OCI-LY3 (cell line): ENCODE measurements around the gene USH2A.

ENCODE experiments used
- H2AFZ ChIP-seq: fragments of 200-600, 300-600 bp; shearing (Covaris generic); 2 replicates; pipeline ENCODE4 v1.6.0; 2014; ENCODE audit warnings: antibody characterized with exemption, low read depth, low read length
- H3K27ac ChIP-seq: fragments of 200-600, 300-600 bp; sonication (generic); 2 replicates; pipeline ENCODE4 v1.5.1; 2014; ENCODE audit warnings: mild to moderate bottlenecking, low read length, moderate library complexity, mixed read lengths
- H3K27me3 ChIP-seq: fragments of 200-600, 300-600 bp; sonication (generic); 2 replicates; pipeline ENCODE4 v1.6.1; 2014; ENCODE audit warnings: low read depth, low read length, mixed read lengths
- H3K36me3 ChIP-seq: fragments of 200-600, 300-600 bp; sonication (generic); replicated peaks from 2 replicates; pipeline ENCODE3; 2014; ENCODE audit warnings: low read depth, low read length, mixed read lengths
- H3K4me1 ChIP-seq: fragments of 300-600, 200-600 bp; sonication (generic); 2 replicates; pipeline ENCODE4 v1.6.1; 2014; ENCODE audit warnings: low read length, mixed read lengths
- H3K4me2 ChIP-seq: fragments of 200-600, 300-600 bp; sonication (generic); 2 replicates; pipeline ENCODE4 v1.6.1; 2014; ENCODE audit warnings: low read length, mixed read lengths
- H3K4me3 ChIP-seq: fragments of 300-600, 200-600 bp; sonication (generic); 2 replicates; pipeline ENCODE4 v1.5.1; 2014; ENCODE audit warnings: antibody characterized with exemption, mild to moderate bottlenecking, low read length, moderate library complexity
- H3K79me2 ChIP-seq: fragments of 300-600, 200-600 bp; shearing (Covaris generic); 2 replicates; pipeline ENCODE4 v1.6.1; 2014; ENCODE audit warnings: mild to moderate bottlenecking, low read length, mixed read lengths
- H3K9ac ChIP-seq: fragments of 300-600, 200-600 bp; shearing (Covaris generic); 2 replicates; pipeline ENCODE4 v1.6.0; 2014; ENCODE audit warnings: mild to moderate bottlenecking, low read length, moderate library complexity
- H3K9me3 ChIP-seq: fragments of 200-600, 300-600 bp; shearing (Covaris generic); 2 replicates; pipeline ENCODE4 v1.6.1; 2014; ENCODE audit warnings: low read length, mixed read lengths; ENCODE audit not compliant: insufficient read depth
- H4K20me1 ChIP-seq: fragments of 200-600, 300-600 bp; sonication (generic); 2 replicates; pipeline ENCODE4 v1.6.1; 2016; ENCODE audit warnings: low read length, mixed read lengths; ENCODE audit not compliant: insufficient read depth
- EZH2phosphoT487 ChIP-seq: fragments of 200-600 bp; shearing (Covaris generic); IDR thresholded peaks from 2 replicates; pipeline ENCODE4 v1.6.1; 2018; ENCODE audit warnings: antibody characterized with exemption, mixed run types, low read depth
- TF ChIP-seq, protein P1 (sequence below): fragments of 200-600, 300-600 bp; sonication (generic); IDR thresholded peaks from 2 replicates; pipeline ENCODE4 v1.5.1; 2014; ENCODE audit warnings: antibody characterized with exemption, low read length, low read depth

USH2A gene

DNA sequence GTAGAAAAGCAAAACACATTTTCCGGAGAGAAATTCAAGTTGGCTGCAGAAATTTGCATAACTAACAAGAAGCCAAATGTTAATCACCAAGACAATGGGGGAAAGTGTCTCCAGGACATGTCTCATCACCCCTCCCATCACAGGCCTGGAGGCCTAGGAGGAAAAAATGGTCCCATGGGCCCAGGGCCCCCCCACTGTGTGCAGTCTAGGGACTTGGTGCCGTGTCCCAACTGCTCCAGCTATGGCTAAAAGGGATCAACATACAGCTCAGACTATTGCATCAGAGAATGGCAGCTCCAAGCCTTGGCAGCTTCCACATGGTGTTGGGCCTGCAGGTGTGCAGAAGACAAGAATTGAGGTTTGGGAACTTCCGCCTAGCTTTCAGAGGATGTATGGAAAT lies 138.2 kb downstream of the USH2A start:
- Histone ChIP-seq H3K9ac (no peak overlapping the region), H3K79me2 (no peaks in the 10 kb centered on the region), H3K36me3 (no peaks in the 10 kb centered on the region), H3K4me3 (no peak overlapping the region), H3K27me3 (no peaks in the 10 kb centered on the region), H3K27ac (no peak overlapping the region), H3K9me3 (no peaks in the 10 kb centered on the region), H3K4me1 (no peaks in the 10 kb centered on the region), H3K4me2 (no peak overlapping the region), H2AFZ (no peak overlapping the region), H4K20me1 (no peaks in the 10 kb centered on the region)
- TF ChIP-seq EZH2phosphoT487, result no peak
- TF ChIP-seq, protein P1, sequence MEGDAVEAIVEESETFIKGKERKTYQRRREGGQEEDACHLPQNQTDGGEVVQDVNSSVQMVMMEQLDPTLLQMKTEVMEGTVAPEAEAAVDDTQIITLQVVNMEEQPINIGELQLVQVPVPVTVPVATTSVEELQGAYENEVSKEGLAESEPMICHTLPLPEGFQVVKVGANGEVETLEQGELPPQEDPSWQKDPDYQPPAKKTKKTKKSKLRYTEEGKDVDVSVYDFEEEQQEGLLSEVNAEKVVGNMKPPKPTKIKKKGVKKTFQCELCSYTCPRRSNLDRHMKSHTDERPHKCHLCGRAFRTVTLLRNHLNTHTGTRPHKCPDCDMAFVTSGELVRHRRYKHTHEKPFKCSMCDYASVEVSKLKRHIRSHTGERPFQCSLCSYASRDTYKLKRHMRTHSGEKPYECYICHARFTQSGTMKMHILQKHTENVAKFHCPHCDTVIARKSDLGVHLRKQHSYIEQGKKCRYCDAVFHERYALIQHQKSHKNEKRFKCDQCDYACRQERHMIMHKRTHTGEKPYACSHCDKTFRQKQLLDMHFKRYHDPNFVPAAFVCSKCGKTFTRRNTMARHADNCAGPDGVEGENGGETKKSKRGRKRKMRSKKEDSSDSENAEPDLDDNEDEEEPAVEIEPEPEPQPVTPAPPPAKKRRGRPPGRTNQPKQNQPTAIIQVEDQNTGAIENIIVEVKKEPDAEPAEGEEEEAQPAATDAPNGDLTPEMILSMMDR, result no peak

DNA sequence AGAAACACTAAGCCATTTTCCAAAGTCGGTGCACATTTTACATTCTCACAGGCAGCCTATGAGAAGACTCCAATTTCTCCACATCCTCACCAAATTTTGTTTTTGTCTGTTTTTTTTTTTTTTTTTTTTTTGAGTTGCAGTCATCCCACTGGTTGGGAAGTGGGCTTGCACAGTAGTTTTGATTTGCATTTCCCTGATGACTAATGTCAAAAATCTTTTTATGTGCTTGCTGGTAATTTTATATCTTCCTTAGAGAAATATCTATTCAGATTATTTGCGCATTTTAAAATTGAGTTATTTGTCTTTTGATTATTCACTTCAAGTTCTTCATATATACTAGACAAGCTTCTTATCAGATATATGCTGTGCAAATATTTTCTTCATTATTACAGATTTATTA lies 141.5 kb downstream of the USH2A start:
- H3K27ac ChIP-seq, result no peak overlapping the region
- H3K4me2 ChIP-seq, result no peak overlapping the region
- TF ChIP-seq, protein P1, result no peak
- TF ChIP-seq EZH2phosphoT487, result no peak
- no peaks in the 10 kb centered on the region for H3K36me3 ChIP-seq
- no peak overlapping the region for H3K9ac ChIP-seq
- H3K4me3 ChIP-seq, result no peak overlapping the region
- no peaks in the 10 kb centered on the region for H3K4me1 ChIP-seq
- no peaks in the 10 kb centered on the region for H3K79me2 ChIP-seq
- H2AFZ ChIP-seq, result no peak overlapping the region
- no peaks in the 10 kb centered on the region for H3K9me3 ChIP-seq
- H4K20me1 ChIP-seq, result no peaks in the 10 kb centered on the region; the same call in 1 of the 2 replicates
- no peaks in the 10 kb centered on the region for H3K27me3 ChIP-seq

DNA sequence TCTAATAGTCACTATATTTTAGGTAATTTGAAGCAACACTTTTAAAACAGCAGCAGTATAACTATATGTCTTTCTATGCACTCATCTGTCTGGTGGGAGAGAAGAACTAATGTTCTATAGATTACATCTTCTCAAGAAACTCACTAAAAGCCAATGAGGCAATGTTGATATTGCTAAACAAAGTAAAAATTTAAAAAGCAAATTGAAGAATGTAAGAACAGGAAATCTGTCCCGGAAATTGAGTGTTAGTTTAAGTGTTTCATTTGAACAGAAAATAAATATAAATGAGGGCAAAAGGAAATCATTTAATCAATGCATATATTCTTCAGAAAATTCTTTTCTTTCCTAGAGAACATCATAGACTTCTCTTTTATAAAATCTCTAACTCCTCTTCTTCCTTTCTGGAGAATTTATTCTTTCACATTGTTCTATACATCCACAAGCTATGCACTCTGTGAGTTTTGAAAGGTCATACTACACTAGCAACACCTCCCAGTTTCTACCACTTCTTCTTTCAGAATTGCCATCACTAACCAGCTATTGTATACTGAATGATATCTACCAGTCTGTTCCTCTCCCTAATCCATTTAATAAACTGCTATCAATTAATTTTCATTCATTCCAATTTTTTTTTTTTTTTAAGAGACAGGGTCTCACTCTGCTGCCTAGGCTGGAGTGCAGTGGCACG lies 153.0 kb downstream of the USH2A start:
- Histone ChIP-seq H3K4me3 (no peak overlapping the region), H3K9ac (no peak overlapping the region), H3K4me1 (no peaks in the 10 kb centered on the region), H3K27ac (no peak overlapping the region), H3K4me2 (no peak overlapping the region), H3K9me3 (no peaks in the 10 kb centered on the region), H4K20me1 (no peaks in the 10 kb centered on the region), H3K27me3 (no peaks in the 10 kb centered on the region), H3K36me3 (no peaks in the 10 kb centered on the region), H3K79me2 (no peaks in the 10 kb centered on the region), H2AFZ (no peak overlapping the region)
- no peak for TF ChIP-seq EZH2phosphoT487
- TF ChIP-seq, protein P1, result no peak

DNA sequence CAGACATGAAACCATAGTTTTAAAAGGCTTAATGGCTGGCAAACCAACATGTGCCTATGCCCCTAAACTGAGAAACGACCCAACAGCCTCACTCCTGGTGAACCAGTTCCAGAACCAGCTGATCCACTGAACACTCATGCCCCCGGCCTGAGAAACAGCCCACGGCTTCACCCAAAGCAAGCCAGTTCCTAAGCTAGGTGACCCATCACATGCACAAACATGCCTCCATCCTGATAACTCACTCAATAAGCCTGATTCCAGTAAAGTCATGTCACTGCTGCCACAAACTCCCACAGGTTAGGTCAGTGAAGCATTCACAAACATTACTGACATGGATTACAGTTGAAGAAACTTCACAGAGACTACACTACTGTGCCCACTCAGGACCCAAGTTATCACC lies 161.6 kb downstream of the USH2A start:
- TF ChIP-seq, protein P1, result no peak
- TF ChIP-seq EZH2phosphoT487, result no peak
- Histone ChIP-seq H2AFZ (no peak overlapping the region), H3K27me3 (no peaks in the 10 kb centered on the region), H4K20me1 (no peaks in the 10 kb centered on the region), H3K9ac (no peak overlapping the region), H3K9me3 (no peaks in the 10 kb centered on the region), H3K36me3 (no peaks in the 10 kb centered on the region), H3K79me2 (no peaks in the 10 kb centered on the region), H3K4me1 (no peaks in the 10 kb centered on the region), H3K4me3 (no peak overlapping the region), H3K27ac (no peak overlapping the region), H3K4me2 (no peak overlapping the region)
